ENCODE data around the gene TBC1D16. TPM values are rescaled to one million over a fixed set of nuclear protein-coding genes. Genes with fewer than 3 reads are reported as not detected.

Gene TBC1D16
- total and polyA plus RNA-seq, 7 donors, result 1.7 to 11.4 (median 6.5) TPM

- Histone ChIP-seq H3K36me3 (ENCODE audit: insufficient read depth in 1 of 2, low read depth in 1 of 2) (no peaks in the 10 kb centered on the region), H3K4me1 (no peaks in the 10 kb centered on the region), H3K9me3 (no peaks in the 10 kb centered on the region), H3K4me3 (no peak overlapping the region), H3K27me3 (ENCODE audit: insufficient read depth in 3 of 3, low read length in 2 of 3) (peaks cover 0 to 27% (median 6%) of the 10 kb centered on the region in 3 donors), H3K27ac (no peak overlapping the region)
- 86 to 92% (median 90%) methylated on average over 17 of the region's 17 CpGs for WGBS, 3 donors
- no peak for TF ChIP-seq CTCF (IDR thresholded peaks at IDR 0.05)
- DNase-seq, result peak in 1 of 2 donors; percentile 23
- intact Hi-C loops (cut with DNase I), result no loop called here
- no peak for ATAC-seq
Measured at GRCh38 chr17:79985361-79985942, 50.2 kb downstream of the TBC1D16 start.

- Histone ChIP-seq H3K4me3 (no peak overlapping the region), H3K27me3 (ENCODE audit: insufficient read depth in 3 of 3, low read length in 2 of 3) (peaks cover 0 to 22% (median 6%) of the 10 kb centered on the region in 3 donors), H3K4me1 (no peaks in the 10 kb centered on the region), H3K9me3 (no peaks in the 10 kb centered on the region), H3K27ac (no peak overlapping the region), H3K36me3 (ENCODE audit: insufficient read depth in 1 of 2, low read depth in 1 of 2) (no peaks in the 10 kb centered on the region)
- 83 to 85% (median 85%) methylated on average over 7 to 10 of the region's 10 CpGs for WGBS, 3 donors
- TF ChIP-seq CTCF (IDR thresholded peaks at IDR 0.05), result no peak
- DNase-seq (peak in 1 of 2 donors; percentile 44), ATAC-seq (no peak)
- intact Hi-C loops (cut with DNase I), result no loop called here
Measured at GRCh38 chr17:79984877-79985276, 50.8 kb downstream of the TBC1D16 start.

- H3K36me3 ChIP-seq (ENCODE audit: insufficient read depth in 1 of 2, low read depth in 1 of 2), result no peaks in the 10 kb centered on the region
- H3K27ac ChIP-seq, result no peak overlapping the region
- WGBS, 3 donors, result 90 to 92% (median 91%) methylated on average over 5 of the region's 5 CpGs
- H3K27me3 ChIP-seq (ENCODE audit: insufficient read depth in 3 of 3, low read length in 2 of 3), result peaks cover 0 to 21% (median 6%) of the 10 kb centered on the region in 3 donors
- H3K4me1 ChIP-seq, result no peaks in the 10 kb centered on the region
- no peaks in the 10 kb centered on the region for H3K9me3 ChIP-seq
- ATAC-seq (no peak), DNase-seq (no peak)
- intact Hi-C loops (cut with DNase I), result no loop called here
- no peak for TF ChIP-seq CTCF (IDR thresholded peaks at IDR 0.05)
- H3K4me3 ChIP-seq, result no peak overlapping the region
Measured at GRCh38 chr17:79984045-79984840, 51.4 kb downstream of the TBC1D16 start.

- Histone ChIP-seq H3K27ac (no peak overlapping the region), H3K4me3 (no peak overlapping the region), H3K9me3 (no peaks in the 10 kb centered on the region), H3K4me1 (no peaks in the 10 kb centered on the region), H3K27me3 (ENCODE audit: insufficient read depth in 3 of 3, low read length in 2 of 3) (peaks cover 0 to 21% (median 6%) of the 10 kb centered on the region in 3 donors), H3K36me3 (ENCODE audit: insufficient read depth in 1 of 2, low read depth in 1 of 2) (no peaks in the 10 kb centered on the region)
- ATAC-seq (no peak), DNase-seq (peak in 1 of 2 donors; percentile 19)
- WGBS, 3 donors, result 79 to 82% (median 80%) methylated on average over 14 of the region's 14 CpGs
- TF ChIP-seq CTCF (IDR thresholded peaks at IDR 0.05), result no peak
- intact Hi-C loops (cut with DNase I), result no loop called here
Measured at GRCh38 chr17:79983456-79983855, 52.2 kb downstream of the TBC1D16 start.
